Testis (tissue), 2 donors: ENCODE data around the gene FHIT.

ENCODE experiments used
- POLR2A ChIP-seq: fragments of 450-650 bp; IDR thresholded peaks from one replicate; pipeline ENCODE4 v1.6.1; 2017; ENCODE audit warnings: antibody characterized with exemption, mild to moderate bottlenecking, moderate library complexity
- TF ChIP-seq, protein P1 (sequence below), 3 experiments: fragments of 450-650 bp in 2 of 3; fragments of 200-600 bp in 1 of 3; sonication (generic) in 1 of 3; IDR thresholded peaks; one replicate each; pipeline ENCODE4 v1.5.1; 2016 to 2019; ENCODE audit warnings: antibody characterized with exemption in 3 of 3, mild to moderate bottlenecking in 2 of 3, moderate library complexity in 1 of 3

DNA sequence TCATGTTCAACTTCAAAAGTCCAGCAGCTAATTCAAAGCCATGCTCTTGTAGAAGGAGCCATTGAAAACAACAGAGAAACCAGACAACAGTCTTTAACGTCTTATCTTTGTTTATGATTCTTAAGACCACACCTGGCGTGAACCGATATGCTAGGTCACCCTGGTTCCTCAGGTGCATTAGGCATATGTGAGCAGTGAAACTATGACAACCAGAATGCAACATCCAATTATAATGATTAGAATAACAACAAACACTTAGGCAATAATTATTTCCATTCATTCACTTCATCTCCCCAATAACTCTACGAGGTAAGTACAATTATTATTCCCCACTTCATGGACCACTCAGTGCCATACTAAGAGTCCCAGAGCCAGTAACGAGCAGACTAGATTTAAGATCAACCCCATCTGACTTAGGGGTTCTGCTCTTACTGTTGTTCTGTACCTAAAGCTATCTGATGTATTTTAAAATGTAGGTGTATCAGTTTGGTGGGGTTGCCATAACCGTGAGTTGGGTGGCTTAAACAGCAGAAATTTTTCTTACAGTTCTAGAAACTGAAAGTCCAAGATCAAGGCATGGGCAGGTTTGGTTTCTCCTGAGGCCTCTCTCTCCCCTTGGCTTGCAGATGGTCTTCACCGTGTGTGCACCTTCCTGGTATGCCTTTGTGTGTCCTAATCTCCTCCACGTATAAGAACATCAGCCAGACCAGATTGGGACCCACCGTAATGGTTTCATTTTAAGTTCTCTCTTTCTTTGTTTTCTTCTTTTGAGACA is 1203.6 kb downstream of the FHIT start:
- no peak for TF ChIP-seq POLR2A
- TF ChIP-seq, protein P1, sequence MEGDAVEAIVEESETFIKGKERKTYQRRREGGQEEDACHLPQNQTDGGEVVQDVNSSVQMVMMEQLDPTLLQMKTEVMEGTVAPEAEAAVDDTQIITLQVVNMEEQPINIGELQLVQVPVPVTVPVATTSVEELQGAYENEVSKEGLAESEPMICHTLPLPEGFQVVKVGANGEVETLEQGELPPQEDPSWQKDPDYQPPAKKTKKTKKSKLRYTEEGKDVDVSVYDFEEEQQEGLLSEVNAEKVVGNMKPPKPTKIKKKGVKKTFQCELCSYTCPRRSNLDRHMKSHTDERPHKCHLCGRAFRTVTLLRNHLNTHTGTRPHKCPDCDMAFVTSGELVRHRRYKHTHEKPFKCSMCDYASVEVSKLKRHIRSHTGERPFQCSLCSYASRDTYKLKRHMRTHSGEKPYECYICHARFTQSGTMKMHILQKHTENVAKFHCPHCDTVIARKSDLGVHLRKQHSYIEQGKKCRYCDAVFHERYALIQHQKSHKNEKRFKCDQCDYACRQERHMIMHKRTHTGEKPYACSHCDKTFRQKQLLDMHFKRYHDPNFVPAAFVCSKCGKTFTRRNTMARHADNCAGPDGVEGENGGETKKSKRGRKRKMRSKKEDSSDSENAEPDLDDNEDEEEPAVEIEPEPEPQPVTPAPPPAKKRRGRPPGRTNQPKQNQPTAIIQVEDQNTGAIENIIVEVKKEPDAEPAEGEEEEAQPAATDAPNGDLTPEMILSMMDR (IDR thresholded peaks at IDR 0.05): no peak
